Measurements from ENCODE around the gene STX16.

Gene STX16

DNA sequence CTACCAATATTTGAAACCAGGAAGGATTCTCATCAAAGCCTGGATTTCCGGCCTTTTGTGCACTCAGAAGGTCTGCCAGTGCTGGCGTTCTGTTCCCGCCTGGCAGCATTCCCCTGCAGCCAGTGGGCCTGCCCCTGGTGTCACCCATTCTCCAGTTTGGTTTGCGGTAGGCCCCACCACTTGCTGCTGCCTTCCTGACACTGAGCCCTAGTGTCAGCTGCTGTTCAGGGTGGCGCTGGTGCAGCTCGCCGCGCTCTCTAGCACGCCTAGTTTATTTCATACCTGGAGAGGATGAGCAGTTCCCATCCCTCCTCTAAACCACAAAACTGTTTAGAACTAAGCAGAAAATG, 51.1 kb downstream of the STX16 start:
- H3K27ac ChIP-seq: no peak overlapping the region
- no peak for TF ChIP-seq ZFX (IDR thresholded peaks at IDR 0.05)
- TF ChIP-seq, protein P1, sequence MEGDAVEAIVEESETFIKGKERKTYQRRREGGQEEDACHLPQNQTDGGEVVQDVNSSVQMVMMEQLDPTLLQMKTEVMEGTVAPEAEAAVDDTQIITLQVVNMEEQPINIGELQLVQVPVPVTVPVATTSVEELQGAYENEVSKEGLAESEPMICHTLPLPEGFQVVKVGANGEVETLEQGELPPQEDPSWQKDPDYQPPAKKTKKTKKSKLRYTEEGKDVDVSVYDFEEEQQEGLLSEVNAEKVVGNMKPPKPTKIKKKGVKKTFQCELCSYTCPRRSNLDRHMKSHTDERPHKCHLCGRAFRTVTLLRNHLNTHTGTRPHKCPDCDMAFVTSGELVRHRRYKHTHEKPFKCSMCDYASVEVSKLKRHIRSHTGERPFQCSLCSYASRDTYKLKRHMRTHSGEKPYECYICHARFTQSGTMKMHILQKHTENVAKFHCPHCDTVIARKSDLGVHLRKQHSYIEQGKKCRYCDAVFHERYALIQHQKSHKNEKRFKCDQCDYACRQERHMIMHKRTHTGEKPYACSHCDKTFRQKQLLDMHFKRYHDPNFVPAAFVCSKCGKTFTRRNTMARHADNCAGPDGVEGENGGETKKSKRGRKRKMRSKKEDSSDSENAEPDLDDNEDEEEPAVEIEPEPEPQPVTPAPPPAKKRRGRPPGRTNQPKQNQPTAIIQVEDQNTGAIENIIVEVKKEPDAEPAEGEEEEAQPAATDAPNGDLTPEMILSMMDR (conservative IDR thresholded peaks at IDR 0.05): no peak

DNA sequence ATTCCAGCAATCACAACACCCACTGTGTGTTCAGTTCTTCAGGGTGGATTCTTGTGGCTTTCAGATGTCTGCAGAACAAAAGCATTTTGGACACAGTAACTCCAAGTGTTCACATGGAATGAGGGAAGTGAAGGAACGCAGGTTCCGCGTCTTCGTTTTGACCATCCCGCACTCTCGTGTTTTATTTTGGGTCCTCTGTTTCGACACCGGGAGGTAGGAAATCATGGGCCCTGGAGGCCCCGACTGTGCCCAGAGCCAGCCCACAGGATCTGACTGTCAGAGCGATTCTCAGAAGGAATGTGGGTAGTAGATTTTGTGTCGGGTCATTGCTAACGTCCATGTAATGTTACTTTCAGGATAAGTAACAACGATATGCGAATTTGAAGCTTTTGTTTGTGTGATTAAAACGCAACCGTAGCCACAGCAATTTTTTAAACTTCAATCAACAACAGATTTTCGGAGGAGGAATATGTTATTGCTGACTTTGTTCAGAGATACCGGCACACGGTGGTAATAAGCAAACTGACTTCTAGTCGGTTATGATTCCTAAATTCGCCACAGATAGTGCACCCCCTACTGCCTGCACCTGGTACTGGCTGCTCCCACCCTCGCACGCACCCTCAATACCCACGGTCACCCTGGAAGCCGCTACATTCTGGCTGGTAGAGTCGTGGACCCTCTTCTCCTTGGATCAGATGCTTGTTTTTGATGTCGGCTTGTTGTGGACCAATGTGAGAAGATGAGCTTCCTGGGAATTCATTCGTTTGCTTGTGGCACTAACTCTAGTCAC, 52.0 kb downstream of the STX16 start:
- no peak overlapping the region for H3K27ac ChIP-seq

DNA sequence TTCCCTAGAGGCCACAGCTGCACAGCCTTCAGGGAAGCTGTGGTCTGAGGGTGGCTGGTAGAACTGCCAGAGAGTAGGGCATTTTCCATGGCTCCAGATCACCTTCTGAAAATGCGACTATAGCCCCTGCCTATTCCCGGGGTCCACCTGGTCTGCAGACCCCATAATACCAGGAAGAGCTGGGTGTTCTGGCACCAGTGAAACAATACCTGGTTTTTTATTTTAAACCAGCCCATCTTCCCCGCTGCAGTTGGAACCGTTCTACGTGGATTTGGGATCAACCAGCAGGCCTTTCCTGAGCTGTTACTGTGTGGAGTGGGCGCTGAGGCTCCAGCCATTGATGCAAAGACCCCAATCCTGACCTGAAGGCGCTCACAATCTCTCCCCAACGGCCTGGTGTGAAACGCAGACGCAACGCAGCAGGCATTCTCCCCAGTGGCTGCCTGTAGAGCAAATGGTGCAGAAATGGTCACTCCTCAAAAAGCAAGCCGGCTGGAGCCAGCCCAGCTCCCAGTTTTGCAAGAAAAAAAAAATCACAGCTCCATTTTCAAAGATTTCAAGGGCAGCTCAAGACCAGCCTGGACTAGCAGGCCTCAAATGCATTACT, 52.8 kb downstream of the STX16 start:
- no peak overlapping the region for H3K27ac ChIP-seq
- TF ChIP-seq ZFX (IDR thresholded peaks at IDR 0.05): no peak
- TF ChIP-seq, protein P1 (conservative IDR thresholded peaks at IDR 0.05): no peak

More for the DNA sequence above, 52.0 kb downstream of the STX16 start:
- TF ChIP-seq, protein P1 (conservative IDR thresholded peaks at IDR 0.05): no peak; the same call in 1 of the 2 replicates
- TF ChIP-seq ZFX (IDR thresholded peaks at IDR 0.05): no peak

DNA sequence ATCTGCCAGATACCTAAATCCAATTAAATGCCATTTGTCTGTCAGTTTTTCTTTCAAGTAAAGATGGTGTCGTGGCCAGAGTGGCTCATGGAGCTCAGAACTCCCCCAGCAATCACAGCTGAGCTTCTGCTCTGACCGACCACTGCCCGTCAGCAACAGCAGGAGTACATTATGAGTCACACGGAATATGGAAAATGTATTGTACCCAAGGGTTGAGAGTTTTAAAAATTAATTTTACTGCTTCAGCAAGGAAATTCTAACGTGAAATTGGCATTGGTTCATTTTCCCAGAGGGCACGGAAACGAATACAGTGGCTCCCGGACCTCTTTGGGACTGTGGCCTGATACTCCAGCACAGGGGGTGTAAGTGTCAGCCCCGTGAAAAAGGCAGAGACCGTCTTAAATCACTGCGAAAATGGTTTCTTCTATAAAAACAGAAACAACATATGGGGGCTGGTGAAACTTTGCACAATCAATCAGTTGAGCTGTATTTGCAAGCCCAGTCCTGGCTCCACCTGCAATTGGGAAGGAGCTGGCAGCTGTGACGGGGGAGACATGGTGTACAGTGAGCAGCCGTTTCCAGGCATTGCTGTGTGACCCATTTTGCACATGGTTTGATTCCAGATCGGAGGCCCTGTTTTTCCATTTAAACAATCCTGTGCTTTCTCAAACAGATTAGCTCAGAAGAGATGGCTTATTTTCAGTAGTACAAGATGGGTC, 54.3 kb downstream of the STX16 start:
- H3K27ac ChIP-seq: no peak overlapping the region
- TF ChIP-seq, protein P1 (conservative IDR thresholded peaks at IDR 0.05): no peak
- TF ChIP-seq ZFX (IDR thresholded peaks at IDR 0.05): no peak

DNA sequence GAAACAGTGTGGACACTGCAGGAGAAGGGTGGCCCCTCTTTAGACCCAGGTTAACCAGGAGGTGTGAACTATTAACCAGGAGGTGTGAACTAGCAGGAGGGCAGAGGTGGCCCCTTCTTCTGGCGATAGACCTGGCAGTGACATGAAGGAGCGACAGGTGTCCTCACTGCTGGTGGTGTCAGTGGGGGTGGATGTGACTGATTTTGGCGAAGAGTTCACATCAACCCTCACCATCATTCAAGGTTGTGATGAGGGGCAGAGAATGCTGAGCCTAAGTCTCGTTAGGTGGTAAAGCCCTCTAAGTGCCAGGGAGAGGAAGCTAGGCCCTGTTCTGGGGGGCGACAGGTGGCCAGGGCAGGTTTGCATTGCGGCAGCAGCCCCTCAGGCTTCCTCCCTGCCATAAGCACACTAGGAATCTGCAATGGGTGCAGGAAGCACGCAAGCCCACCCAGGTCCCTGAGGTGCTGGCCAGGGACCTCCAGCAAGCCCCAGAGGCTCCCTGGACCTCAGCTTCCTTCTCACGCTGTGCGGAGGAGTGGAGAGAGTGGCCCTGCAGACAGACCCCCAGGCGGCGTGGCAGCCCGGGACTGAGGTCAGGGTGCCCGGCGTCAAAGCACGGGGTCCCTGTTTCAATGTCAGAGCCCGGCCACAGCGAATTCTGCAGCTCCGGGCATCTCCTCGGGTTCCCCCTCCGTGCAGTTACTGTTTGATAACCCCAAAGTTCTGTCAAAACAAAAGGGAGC, 55.2 kb downstream of the STX16 start:
- H3K27ac ChIP-seq: no peak overlapping the region
- TF ChIP-seq ZFX (IDR thresholded peaks at IDR 0.05): no peak
- TF ChIP-seq, protein P1 (conservative IDR thresholded peaks at IDR 0.05): no peak

DNA sequence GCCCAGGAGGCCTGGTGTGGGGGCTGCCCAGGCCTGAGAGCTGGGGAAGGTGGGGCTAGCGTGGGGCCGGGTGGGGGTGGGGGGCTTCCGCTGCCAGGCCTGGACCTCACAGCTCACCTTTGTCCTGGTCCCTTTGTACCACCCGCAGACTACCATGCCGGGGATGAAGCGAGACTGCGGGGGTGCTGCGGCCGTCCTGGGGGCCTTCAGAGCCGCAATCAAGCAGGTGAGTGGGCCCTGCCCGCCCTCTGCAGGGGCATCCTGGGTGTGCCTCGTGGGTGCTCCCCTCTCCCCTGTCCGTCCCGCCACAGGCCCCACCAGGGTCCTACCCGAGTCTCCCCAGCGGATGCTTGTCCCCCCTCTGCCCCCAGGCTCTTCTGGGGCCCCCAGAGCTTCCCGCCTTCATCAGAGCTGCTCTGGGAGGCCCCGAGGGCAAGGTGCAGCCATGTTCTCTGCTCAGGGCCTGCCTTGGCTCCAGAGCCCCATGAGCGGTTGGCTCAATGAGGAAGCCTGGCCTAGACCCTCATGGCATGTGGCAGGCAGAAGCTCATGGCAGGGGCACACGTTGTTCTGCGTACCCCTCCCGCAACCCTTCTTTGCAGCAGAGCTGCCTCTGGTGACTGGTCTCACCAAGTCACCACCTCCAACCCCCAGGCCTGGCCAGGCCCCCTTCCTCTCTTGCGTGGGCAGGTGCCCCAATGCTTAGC, 56.0 kb downstream of the STX16 start:
- no peak overlapping the region for H3K27ac ChIP-seq
- TF ChIP-seq ZFX (IDR thresholded peaks at IDR 0.05): no peak
- TF ChIP-seq, protein P1 (conservative IDR thresholded peaks at IDR 0.05): no peak
